GM10248 (cell line): ENCODE measurements around the gene WDR82.

Experiments
- CTCF ChIA-PET: fragments of 300-600 bp; sonication (Branson Sonifier 250); formaldehyde crosslinking; extraction: SDS; loops from one replicate; lab custom pipeline; 2021; ENCODE audit warnings: antibody characterized with exemption; lab: Yijun Ruan, JAX
- POLR2A ChIA-PET: fragments of 350-650 bp; sonication (Branson Sonifier 250); formaldehyde crosslinking; extraction: SDS; loops from one replicate; lab custom pipeline; 2020; ENCODE audit warnings: antibody characterized with exemption; lab: Yijun Ruan, JAX
- DNase-seq: peaks from one replicate; pipeline ENCODE4 v3.0.0; 2012; ENCODE audit errors: extremely low spot score
- TF ChIP-seq, protein P1 (sequence below): IDR thresholded peaks from 2 replicates; pipeline ENCODE4 v1.5.1; 2012; ENCODE audit warnings: mild to moderate bottlenecking, low read depth; ENCODE audit errors: extremely low read depth, missing control alignments, control extremely low read depth

The WDR82 gene

DNA sequence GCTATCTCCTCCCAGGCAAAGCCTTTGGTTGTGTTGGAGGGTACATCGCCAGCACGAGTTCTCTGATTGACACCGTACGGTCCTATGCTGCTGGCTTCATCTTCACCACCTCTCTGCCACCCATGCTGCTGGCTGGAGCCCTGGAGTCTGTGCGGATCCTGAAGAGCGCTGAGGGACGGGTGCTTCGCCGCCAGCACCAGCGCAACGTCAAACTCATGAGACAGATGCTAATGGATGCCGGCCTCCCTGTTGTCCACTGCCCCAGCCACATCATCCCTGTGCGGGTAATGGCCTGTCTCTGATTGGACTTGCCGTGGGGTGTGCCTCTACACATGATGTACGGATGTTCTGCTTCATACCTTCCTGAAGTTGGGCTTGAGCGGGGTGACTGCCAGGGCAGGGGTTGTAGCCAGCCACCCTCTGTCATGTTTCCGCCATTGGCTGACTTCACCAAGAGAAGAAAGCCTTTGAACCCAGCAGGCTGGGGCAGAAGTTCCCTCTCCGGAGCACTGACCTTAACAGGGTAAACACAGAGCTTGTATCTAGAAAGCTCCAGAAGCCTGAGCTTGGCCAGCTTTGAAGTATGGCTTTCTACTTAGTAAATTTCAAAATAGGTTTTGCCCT, 67.1 kb downstream of the WDR82 start:
- ChIA-PET CTCF (interaction anchor here (1.0 to 13.3 kb wide), 4 partner anchors 8 to 210 kb away, joined by 4 to 172 read pairs (median 6); no protein-coding TSS in a partner anchor), POLR2A (no interaction called here)

GRCh38 chr3:52210550-52211046, 67.9 kb downstream of the WDR82 start:
- TF ChIP-seq, protein P1, sequence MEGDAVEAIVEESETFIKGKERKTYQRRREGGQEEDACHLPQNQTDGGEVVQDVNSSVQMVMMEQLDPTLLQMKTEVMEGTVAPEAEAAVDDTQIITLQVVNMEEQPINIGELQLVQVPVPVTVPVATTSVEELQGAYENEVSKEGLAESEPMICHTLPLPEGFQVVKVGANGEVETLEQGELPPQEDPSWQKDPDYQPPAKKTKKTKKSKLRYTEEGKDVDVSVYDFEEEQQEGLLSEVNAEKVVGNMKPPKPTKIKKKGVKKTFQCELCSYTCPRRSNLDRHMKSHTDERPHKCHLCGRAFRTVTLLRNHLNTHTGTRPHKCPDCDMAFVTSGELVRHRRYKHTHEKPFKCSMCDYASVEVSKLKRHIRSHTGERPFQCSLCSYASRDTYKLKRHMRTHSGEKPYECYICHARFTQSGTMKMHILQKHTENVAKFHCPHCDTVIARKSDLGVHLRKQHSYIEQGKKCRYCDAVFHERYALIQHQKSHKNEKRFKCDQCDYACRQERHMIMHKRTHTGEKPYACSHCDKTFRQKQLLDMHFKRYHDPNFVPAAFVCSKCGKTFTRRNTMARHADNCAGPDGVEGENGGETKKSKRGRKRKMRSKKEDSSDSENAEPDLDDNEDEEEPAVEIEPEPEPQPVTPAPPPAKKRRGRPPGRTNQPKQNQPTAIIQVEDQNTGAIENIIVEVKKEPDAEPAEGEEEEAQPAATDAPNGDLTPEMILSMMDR = no peak
- DNase-seq = no peak
- ChIA-PET POLR2A (no interaction called here), CTCF (interaction anchor here (1.2 to 13.3 kb wide), 4 partner anchors 8 to 21 kb away, joined by 4 to 172 read pairs (median 6); no protein-coding TSS in a partner anchor)

More for the DNA sequence above, 67.1 kb downstream of the WDR82 start:
- TF ChIP-seq, protein P1 = no peak
- DNase-seq = no peak

DNA sequence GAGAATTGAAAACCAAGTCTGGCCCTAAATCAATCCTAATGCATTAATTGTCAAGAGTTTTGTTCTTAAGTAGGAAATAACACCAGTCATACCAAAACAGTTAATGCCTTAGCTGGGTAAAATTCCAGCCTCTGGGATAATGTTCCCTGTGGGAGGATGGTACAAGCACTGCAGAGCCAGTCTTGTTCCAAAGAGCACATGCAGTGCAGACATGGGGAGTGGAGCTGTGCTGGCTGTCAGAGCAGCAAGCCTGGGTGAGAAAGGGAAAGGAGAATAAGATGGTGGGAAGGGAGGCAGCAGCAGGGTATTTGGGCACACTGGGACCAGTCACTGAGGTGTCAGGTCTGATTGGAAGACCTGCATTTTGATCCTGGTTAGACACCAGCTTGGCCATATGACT, 68.4 kb downstream of the WDR82 start:
- POLR2A ChIA-PET = no interaction called here
- CTCF ChIA-PET = interaction anchor here (1.2 to 13.3 kb wide), 4 partner anchors 9 to 21 kb away, joined by 4 to 172 read pairs (median 6); no protein-coding TSS in a partner anchor
- TF ChIP-seq, protein P1 = no peak
- no peak for DNase-seq

- CTCF ChIA-PET = interaction anchor here (1.4 to 13.3 kb wide), 2 partner anchors 10 to 208 kb away, joined by 3 to 172 read pairs; no protein-coding TSS in a partner anchor
- no peak for DNase-seq
- TF ChIP-seq, protein P1 = no peak
- POLR2A ChIA-PET = no interaction called here
Observed at GRCh38 chr3:52208556-52208955, 69.9 kb downstream of the WDR82 start.

GRCh38 chr3:52205727-52206372, 72.6 kb downstream of the WDR82 start:
- ChIA-PET POLR2A (interaction anchor here (0.6 kb wide), 1 partner anchor 191 kb away, joined by 3 read pairs; no protein-coding TSS in a partner anchor), CTCF (interaction anchor here (1.0 to 13.3 kb wide), 4 partner anchors 13 to 204 kb away, joined by 3 to 172 read pairs (median 10); no protein-coding TSS in a partner anchor)
- no peak for DNase-seq
- TF ChIP-seq, protein P1 = no peak
